ENCODE measurements around the gene GULP1. TPM values are rescaled to one million over a fixed set of nuclear protein-coding genes. Genes with fewer than 3 reads are reported as not detected.
"Not testable (repeated sequence)": the region's sequence is repeated elsewhere in the genome, so short reads cannot be mapped to it uniquely, and the experiment has no call there.

The GULP1 gene
- total and polyA plus RNA-seq, 11 donors: 1.1 to 8.3 (median 4.7) TPM

DNA sequence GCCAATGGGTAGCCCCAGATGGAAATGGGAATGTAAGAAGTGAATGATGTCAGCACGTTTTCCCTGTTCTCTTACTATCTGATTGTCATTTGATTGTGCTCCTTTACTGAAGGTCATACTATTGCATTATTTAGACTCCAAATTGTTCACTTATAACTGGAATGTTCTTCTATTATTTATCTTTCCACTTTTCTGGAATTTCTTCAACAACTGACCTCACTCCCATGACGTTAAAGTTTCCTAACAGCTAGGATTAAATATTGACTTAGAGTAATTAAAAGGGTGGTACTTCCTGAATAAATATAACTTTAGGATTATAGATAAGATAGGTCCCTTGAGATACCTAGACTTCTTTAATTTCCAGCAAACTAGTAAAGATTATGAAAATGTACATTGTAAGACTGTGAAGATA lies 10.9 kb upstream of the GULP1 start:
- Histone ChIP-seq H3K27me3 (no peaks in the 10 kb centered on the region), H3K36me3 (no peaks in the 10 kb centered on the region), H3K9me3 (peaks cover 0 to 7% (median 0%) of the 10 kb centered on the region in 12 donors), H3K27ac (no peak overlapping the region), H3K4me1 (no peaks in the 10 kb centered on the region), H3K4me3 (no peak overlapping the region)
- no peak for DNase-seq
- ATAC-seq: peak in 1 of 4 donors; percentile 37
- intact Hi-C loops (cut with DNase I): no loop called here
- TF ChIP-seq POLR2A (IDR thresholded peaks at IDR 0.05) (no peak), CTCF (IDR thresholded peaks at IDR 0.05) (no peak)
- 45 to 60% (median 54%) methylated on average over 2 of the region's 2 CpGs for WGBS, 4 donors

- ATAC-seq: no peak
- no peak for TF ChIP-seq POLR2A (IDR thresholded peaks at IDR 0.05)
- no peak for TF ChIP-seq CTCF (IDR thresholded peaks at IDR 0.05)
- Histone ChIP-seq H3K4me3 (no peak overlapping the region), H3K27ac (no peak overlapping the region), H3K36me3 (no peaks in the 10 kb centered on the region), H3K27me3 (no peaks in the 10 kb centered on the region), H3K9me3 (peaks cover 0 to 7% (median 0%) of the 10 kb centered on the region in 12 donors), H3K4me1 (no peaks in the 10 kb centered on the region)
- intact Hi-C loops (cut with DNase I): no loop called here
- DNase-seq: no peak
These were observed 8.8 kb upstream of the GULP1 start for GRCh38 chr2:188282907-188283306.

- ATAC-seq; intact Hi-C loops (cut with DNase I); H3K27ac ChIP-seq; H3K36me3 ChIP-seq; H3K4me1 ChIP-seq; H3K9me3 ChIP-seq; H3K4me3 ChIP-seq; H3K27me3 ChIP-seq; DNase-seq: not testable (repeated sequence)
- WGBS, 4 donors: 93 to 95% (median 93%) methylated on average over 3 of the region's 3 CpGs
These were observed 7.4 kb upstream of the GULP1 start for GRCh38 chr2:188284251-188284650.

- no peaks in the 10 kb centered on the region for H3K27me3 ChIP-seq
- WGBS, 4 donors: 67 to 74% (median 70%) methylated on average over 5 of the region's 5 CpGs
- no peak for TF ChIP-seq POLR2A (IDR thresholded peaks at IDR 0.05)
- no peak overlapping the region for H3K4me3 ChIP-seq
- DNase-seq (no peak), ATAC-seq (no peak)
- H3K27ac ChIP-seq: no peak overlapping the region
- H3K9me3 ChIP-seq: peaks cover 0 to 7% (median 0%) of the 10 kb centered on the region in 12 donors
- no peaks in the 10 kb centered on the region for H3K36me3 ChIP-seq
- H3K4me1 ChIP-seq: no peaks in the 10 kb centered on the region
- intact Hi-C loops (cut with DNase I): no loop called here
These were observed 6.6 kb upstream of the GULP1 start for GRCh38 chr2:188285049-188285448.

- H3K9me3 ChIP-seq: peaks cover 0 to 7% (median 0%) of the 10 kb centered on the region in 12 donors
- DNase-seq: no peak
- 64 to 79% (median 70%) methylated on average over 2 of the region's 2 CpGs for WGBS, 4 donors
- H3K4me1 ChIP-seq: peaks cover 0 to 5% (median 0%) of the 10 kb centered on the region in 12 donors
- TF ChIP-seq CTCF (IDR thresholded peaks at IDR 0.05) (no peak), POLR2A (IDR thresholded peaks at IDR 0.05) (no peak)
- ATAC-seq: no peak
- no peak overlapping the region for H3K4me3 ChIP-seq
- no peaks in the 10 kb centered on the region for H3K36me3 ChIP-seq
- intact Hi-C loops (cut with DNase I): no loop called here
- no peak overlapping the region for H3K27ac ChIP-seq
- no peaks in the 10 kb centered on the region for H3K27me3 ChIP-seq
These were observed 5.9 kb upstream of the GULP1 start for GRCh38 chr2:188285774-188286173.
